Glutamatergic neuron (in vitro differentiated cells): ENCODE data around the gene TMEM269. TPM values are rescaled to one million over a fixed set of nuclear protein-coding genes. Genes with fewer than 3 reads are reported as not detected.

Experiments
- DNase-seq: peaks from one replicate; pipeline ENCODE4 v3.0.0; 2022
- H3K27ac Mint-ChIP-seq: one replicate; pipeline ENCODE4 v1.8.0; 2020; ENCODE audit warnings: mild to moderate bottlenecking, mixed read lengths, inconsistent platforms; ENCODE audit not compliant: unreplicated experiment
- H3K27me3 Mint-ChIP-seq: one replicate; pipeline ENCODE4 v1.8.0; 2020; ENCODE audit warnings: mild to moderate bottlenecking, moderate library complexity, mixed read lengths, inconsistent platforms; ENCODE audit not compliant: unreplicated experiment
- H3K36me3 Mint-ChIP-seq: one replicate; pipeline ENCODE4 v1.8.0; 2020; ENCODE audit warnings: mild to moderate bottlenecking, mixed read lengths, inconsistent platforms; ENCODE audit not compliant: unreplicated experiment
- H3K4me1 Mint-ChIP-seq: one replicate; pipeline ENCODE4 v1.8.0; 2020; ENCODE audit warnings: mild to moderate bottlenecking, low read depth, mixed read lengths, inconsistent platforms; ENCODE audit not compliant: unreplicated experiment
- H3K4me3 Mint-ChIP-seq: one replicate; pipeline ENCODE4 v1.8.0; 2020; ENCODE audit warnings: mild to moderate bottlenecking, mixed read lengths, inconsistent platforms; ENCODE audit not compliant: unreplicated experiment
- H3K9me3 Mint-ChIP-seq: one replicate; pipeline ENCODE4 v1.8.0; 2020; ENCODE audit warnings: mild to moderate bottlenecking, moderate library complexity, mixed read lengths, inconsistent platforms; ENCODE audit not compliant: unreplicated experiment
- total RNA-seq: library from RNA; stranded (reverse); fragmentation: NEBNext Ultra II Directional; extraction: Animal tissue kit (Norgen Biotek cat#: 25700); gene quantifications from one replicate; pipeline ENCODE4 v1.2.1, GENCODE V29; 2021; ENCODE audit not compliant: unreplicated experiment
- TF ChIP-seq, protein P1 (sequence below): fragments of 200-600 bp; sonication (generic); IDR thresholded peaks from one replicate; pipeline ENCODE4 v1.5.0; 2021; ENCODE audit not compliant: partially characterized antibody, unreplicated experiment

The TMEM269 gene
- total RNA-seq, 1 donor from 2014 or later, result 0.32 TPM

GRCh38 chr1:42783092-42783491 is 1.7 kb upstream of the TMEM269 start:
- Mint-ChIP-seq H3K36me3 (peaks cover 5% of the 10 kb centered on the region), H3K4me3 (no peak overlapping the region), H3K27ac (no peak overlapping the region), H3K9me3 (peaks cover 2% of the 10 kb centered on the region), H3K27me3 (peaks cover 9% of the 10 kb centered on the region), H3K4me1 (peaks cover 15% of the 10 kb centered on the region)
- TF ChIP-seq, protein P1, sequence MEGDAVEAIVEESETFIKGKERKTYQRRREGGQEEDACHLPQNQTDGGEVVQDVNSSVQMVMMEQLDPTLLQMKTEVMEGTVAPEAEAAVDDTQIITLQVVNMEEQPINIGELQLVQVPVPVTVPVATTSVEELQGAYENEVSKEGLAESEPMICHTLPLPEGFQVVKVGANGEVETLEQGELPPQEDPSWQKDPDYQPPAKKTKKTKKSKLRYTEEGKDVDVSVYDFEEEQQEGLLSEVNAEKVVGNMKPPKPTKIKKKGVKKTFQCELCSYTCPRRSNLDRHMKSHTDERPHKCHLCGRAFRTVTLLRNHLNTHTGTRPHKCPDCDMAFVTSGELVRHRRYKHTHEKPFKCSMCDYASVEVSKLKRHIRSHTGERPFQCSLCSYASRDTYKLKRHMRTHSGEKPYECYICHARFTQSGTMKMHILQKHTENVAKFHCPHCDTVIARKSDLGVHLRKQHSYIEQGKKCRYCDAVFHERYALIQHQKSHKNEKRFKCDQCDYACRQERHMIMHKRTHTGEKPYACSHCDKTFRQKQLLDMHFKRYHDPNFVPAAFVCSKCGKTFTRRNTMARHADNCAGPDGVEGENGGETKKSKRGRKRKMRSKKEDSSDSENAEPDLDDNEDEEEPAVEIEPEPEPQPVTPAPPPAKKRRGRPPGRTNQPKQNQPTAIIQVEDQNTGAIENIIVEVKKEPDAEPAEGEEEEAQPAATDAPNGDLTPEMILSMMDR, result no peak
- DNase-seq, result no peak

DNA sequence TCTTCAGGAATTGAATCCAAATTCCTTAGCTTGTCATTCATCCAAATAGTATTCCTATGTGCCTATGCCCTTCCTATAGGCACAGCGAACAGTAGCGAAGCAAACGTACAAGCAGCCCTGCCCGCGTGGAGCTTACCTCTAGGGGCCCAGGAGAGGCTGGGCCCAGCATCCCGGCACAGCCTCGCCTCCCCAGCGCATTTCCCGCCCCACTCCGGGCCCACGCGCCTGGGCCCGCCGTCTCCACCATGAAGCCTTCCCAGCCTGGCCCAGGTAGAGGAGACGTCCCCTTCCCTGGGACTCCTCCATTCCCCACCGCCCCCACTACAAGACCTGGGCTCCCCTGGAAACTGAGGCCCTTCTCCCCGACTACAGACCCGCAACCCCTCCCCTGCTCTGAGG is 245 bp upstream of the TMEM269 start:
- peaks cover 8% of the 10 kb centered on the region for H3K27me3 Mint-ChIP-seq
- H3K9me3 Mint-ChIP-seq, result peaks cover 2% of the 10 kb centered on the region
- TF ChIP-seq, protein P1, result no peak
- no peak overlapping the region for H3K27ac Mint-ChIP-seq
- peaks cover 5% of the 10 kb centered on the region for H3K36me3 Mint-ChIP-seq
- no peak overlapping the region for H3K4me3 Mint-ChIP-seq
- H3K4me1 Mint-ChIP-seq, result peaks cover 21% of the 10 kb centered on the region
- DNase-seq, result no peak

GRCh38 chr1:42786097-42786496 is 1.3 kb downstream of the TMEM269 start:
- peaks cover 2% of the 10 kb centered on the region for H3K9me3 Mint-ChIP-seq
- TF ChIP-seq, protein P1, result no peak
- DNase-seq, result no peak
- peaks cover 7% of the 10 kb centered on the region for H3K27me3 Mint-ChIP-seq
- H3K36me3 Mint-ChIP-seq, result peaks cover 5% of the 10 kb centered on the region
- peaks cover 21% of the 10 kb centered on the region for H3K4me1 Mint-ChIP-seq
- H3K4me3 Mint-ChIP-seq, result no peak overlapping the region
- H3K27ac Mint-ChIP-seq, result peak overlapping the region; percentile 43

GRCh38 chr1:42788021-42788420 is 3.2 kb downstream of the TMEM269 start:
- H3K36me3 Mint-ChIP-seq, result peaks cover 5% of the 10 kb centered on the region
- H3K4me1 Mint-ChIP-seq, result peaks cover 21% of the 10 kb centered on the region
- H3K27ac Mint-ChIP-seq, result no peak overlapping the region
- H3K27me3 Mint-ChIP-seq, result peaks cover 7% of the 10 kb centered on the region
- peaks cover 2% of the 10 kb centered on the region for H3K9me3 Mint-ChIP-seq
- DNase-seq, result no peak
- TF ChIP-seq, protein P1, result no peak
- no peak overlapping the region for H3K4me3 Mint-ChIP-seq

GRCh38 chr1:42793824-42794223 is 9.0 kb downstream of the TMEM269 start:
- no peak for DNase-seq
- H3K27ac Mint-ChIP-seq, result no peak overlapping the region
- H3K27me3 Mint-ChIP-seq, result peaks cover 4% of the 10 kb centered on the region
- TF ChIP-seq, protein P1, result no peak
- no peaks in the 10 kb centered on the region for H3K36me3 Mint-ChIP-seq
- peak overlapping the region; percentile 25 for H3K4me3 Mint-ChIP-seq
- peaks cover 9% of the 10 kb centered on the region for H3K4me1 Mint-ChIP-seq
- peaks cover 2% of the 10 kb centered on the region for H3K9me3 Mint-ChIP-seq
